ENCODE results near the gene INHA. TPM values are rescaled to one million over a fixed set of nuclear protein-coding genes. Genes with fewer than 3 reads are reported as not detected.

The INHA gene
- total RNA-seq, 1 donor from 2014 or later: 0.17 TPM

- DNase-seq (ENCODE audit: low read depth): no peak
- TF ChIP-seq CTCF (conservative IDR thresholded peaks at IDR 0.05; ENCODE audit: low read depth, low read length): no peak
- H3K4me3 ChIP-seq (ENCODE audit: low read depth, low read length): no peak overlapping the region
These were observed 8.7 kb upstream of the INHA start for GRCh38 chr2:219563271-219563928.

- no peak for DNase-seq (ENCODE audit: low read depth)
- no peak overlapping the region for H3K4me3 ChIP-seq (ENCODE audit: low read depth, low read length)
- TF ChIP-seq CTCF (conservative IDR thresholded peaks at IDR 0.05; ENCODE audit: low read depth, low read length): no peak
These were observed 6.7 kb upstream of the INHA start for GRCh38 chr2:219565130-219566080.

GRCh38 chr2:219566640-219567039, 5.5 kb upstream of the INHA start:
- no peak for DNase-seq (ENCODE audit: low read depth)
- TF ChIP-seq CTCF (conservative IDR thresholded peaks at IDR 0.05; ENCODE audit: low read depth, low read length): no peak
- no peak overlapping the region for H3K4me3 ChIP-seq (ENCODE audit: low read depth, low read length)

GRCh38 chr2:219567131-219567530, 5.0 kb upstream of the INHA start:
- no peak for TF ChIP-seq CTCF (conservative IDR thresholded peaks at IDR 0.05; ENCODE audit: low read depth, low read length)
- H3K4me3 ChIP-seq (ENCODE audit: low read depth, low read length): no peak overlapping the region
- DNase-seq (ENCODE audit: low read depth): no peak

- TF ChIP-seq CTCF (conservative IDR thresholded peaks at IDR 0.05; ENCODE audit: low read depth, low read length): no peak
- DNase-seq (ENCODE audit: low read depth): no peak
- H3K4me3 ChIP-seq (ENCODE audit: low read depth, low read length): no peak overlapping the region
These were observed 4.2 kb upstream of the INHA start for GRCh38 chr2:219567791-219568361.

- peak overlapping the region; percentile 70 for H3K4me3 ChIP-seq (ENCODE audit: low read depth, low read length)
- peak; percentile 36 for DNase-seq (ENCODE audit: low read depth)
- no peak for TF ChIP-seq CTCF (conservative IDR thresholded peaks at IDR 0.05; ENCODE audit: low read depth, low read length)
These were observed 3.1 kb upstream of the INHA start for GRCh38 chr2:219569041-219569440.

Data from epithelial cell of proximal tubule (primary cell).